Activated CD8-positive, alpha-beta memory T cell treated with anti-CD3 and anti-CD28 coated beads, Interleukin-2, amount 50 U/mL, for 48 hours (primary cell): ENCODE data around the gene KLK5.
"Not testable (repeated sequence)": the region's sequence is repeated elsewhere in the genome, so short reads cannot be mapped to it uniquely, and the experiment has no call there.

Experiments
- DNase-seq: peaks from one replicate; pipeline ENCODE4 v3.0.0-alpha.2; 2020

KLK5 gene

GRCh38 chr19:50921426-50922316 is 31.2 kb downstream of the KLK5 start:
- DNase-seq: no peak

DNA sequence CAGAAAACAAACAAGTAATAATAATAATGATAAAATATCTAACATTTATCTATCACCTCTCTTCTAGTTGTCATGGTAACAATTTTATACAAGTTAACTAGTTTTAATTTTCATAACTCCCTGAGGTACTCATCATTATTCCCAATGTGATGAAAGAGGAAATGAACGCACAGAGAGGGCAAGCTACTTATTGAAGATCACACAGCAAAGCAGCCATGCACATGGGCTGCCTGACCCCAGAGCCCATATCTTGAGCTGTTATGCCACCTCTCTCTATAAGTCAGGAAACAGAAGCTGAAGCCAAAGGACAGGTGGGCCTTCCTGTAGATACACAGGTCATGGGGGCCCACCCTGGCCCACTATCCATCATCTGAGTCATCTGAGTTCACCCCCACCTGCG is 36.8 kb downstream of the KLK5 start:
- DNase-seq: no peak

GRCh38 chr19:50912727-50913716 is 39.8 kb downstream of the KLK5 start:
- DNase-seq: peak; percentile 69

DNA sequence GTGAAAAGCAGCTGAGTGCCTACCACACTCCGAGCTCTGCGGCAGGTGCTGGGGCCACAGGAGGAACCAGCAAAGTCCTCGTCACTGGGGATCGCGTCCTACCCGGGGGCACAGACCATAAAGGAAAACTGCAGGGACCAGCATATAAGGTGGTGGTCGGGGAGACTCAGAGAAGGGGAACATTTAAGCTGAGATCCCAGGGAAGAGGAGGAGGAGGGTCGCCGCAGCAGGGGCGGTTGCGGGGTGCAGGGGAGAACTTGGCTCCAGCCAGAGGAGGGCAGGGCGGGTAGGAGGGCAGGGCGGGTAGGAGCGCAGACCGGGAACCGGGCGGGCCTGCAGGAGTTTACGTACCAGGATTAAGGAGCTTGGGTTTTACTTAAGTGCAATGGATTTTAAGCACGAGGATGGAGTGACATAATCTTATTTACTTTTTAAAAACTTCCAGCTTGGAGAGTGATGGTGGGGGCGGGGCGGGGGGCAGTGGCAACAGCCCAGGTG is 40.7 kb downstream of the KLK5 start:
- no peak for DNase-seq

GRCh38 chr19:50911206-50912101 is 41.4 kb downstream of the KLK5 start, which contains the start of gene KLK4:
KLK4 (minus strand) TSS chr19:50911395; CDS start chr19:50910738, 657 bp downstream.
- no peak for DNase-seq

DNA sequence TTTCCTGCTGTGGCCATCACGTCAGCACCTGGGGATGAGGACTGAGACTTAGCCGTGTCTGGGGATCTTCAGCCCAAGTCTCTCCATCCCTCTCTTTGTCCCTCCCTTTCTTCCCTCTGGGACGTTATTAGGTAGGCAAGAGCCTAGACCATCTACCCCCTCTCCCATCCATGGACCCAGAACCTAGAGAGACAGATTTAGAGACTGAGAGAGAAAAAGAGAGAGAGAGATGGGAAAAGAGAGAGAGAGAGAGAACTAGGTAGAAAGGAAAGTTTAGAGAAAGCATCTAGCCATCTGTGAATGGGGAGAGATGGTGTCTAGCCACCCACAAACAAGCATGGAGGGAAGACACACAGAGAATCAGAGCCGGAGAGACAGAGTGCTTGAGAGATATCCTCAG is 42.1 kb downstream of the KLK5 start:
- no peak for DNase-seq

GRCh38 chr19:50909240-50910070 is 43.4 kb downstream of the KLK5 start:
- DNase-seq: peak; percentile 72

DNA sequence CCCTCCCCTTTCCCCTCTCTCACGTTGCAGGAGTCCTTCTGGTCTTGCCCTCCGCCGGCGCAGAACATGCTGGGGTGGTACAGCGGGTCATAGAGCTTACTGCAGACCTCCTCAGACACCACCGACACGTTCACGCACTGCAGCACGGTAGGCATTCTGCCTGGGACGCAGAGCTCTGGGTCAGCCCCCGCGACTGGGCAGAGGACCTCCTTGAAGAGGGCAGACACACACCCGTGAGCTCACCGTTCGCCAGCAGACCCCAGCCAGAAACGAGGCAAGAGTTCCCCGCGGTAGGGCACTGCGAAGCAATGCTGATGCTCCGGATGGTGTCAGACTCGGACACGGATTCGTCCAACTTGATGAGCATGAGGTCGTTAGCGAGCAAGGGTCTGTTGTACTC is 44.5 kb downstream of the KLK5 start:
- DNase-seq: no peak

DNA sequence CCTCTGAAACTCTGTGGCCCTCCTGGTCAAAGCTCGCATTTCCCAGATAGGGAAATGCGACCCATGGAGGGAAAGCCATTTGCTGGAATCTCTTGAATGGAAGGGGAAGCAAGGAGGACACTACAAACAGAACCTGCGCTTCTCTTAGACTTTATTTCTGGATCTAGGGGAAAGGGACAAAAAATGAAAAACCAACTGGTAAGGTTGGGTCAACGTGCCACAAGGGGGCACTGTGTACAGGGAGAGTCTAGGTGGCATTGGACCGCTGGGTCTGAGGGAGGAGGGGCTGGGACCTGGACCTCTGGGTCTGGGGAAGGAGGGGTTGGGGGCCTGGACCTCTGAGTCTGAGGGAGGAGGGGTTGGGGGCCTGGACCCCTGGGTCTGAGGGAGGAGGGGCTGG is 46.6 kb downstream of the KLK5 start:
- peak; percentile 66 for DNase-seq

DNA sequence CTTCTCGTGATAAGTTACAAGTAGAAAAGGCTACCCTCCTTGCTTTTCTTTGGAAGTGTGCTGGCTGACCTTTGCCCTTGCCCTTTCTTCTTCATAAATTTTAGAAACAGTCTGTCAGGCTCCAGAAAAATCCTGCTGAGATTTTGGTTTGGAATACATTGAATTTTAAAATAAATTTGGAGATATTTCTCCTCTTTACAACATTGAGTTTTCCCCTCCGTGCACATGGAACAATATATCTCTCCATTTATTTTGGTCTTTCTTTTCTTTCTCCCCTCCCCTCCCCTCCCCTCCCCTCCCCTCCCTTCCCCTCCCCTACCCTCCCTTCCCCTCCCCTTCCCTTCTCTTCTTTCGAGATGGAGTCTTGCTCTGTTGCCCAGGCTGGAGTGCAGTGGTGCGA is 50.2 kb downstream of the KLK5 start:
- DNase-seq: no peak

- no peak for DNase-seq
Observed at GRCh38 chr19:50899569-50899968, 53.3 kb downstream of the KLK5 start.

- no peak for DNase-seq
Observed at GRCh38 chr19:50898018-50898417, 54.8 kb downstream of the KLK5 start.

DNA sequence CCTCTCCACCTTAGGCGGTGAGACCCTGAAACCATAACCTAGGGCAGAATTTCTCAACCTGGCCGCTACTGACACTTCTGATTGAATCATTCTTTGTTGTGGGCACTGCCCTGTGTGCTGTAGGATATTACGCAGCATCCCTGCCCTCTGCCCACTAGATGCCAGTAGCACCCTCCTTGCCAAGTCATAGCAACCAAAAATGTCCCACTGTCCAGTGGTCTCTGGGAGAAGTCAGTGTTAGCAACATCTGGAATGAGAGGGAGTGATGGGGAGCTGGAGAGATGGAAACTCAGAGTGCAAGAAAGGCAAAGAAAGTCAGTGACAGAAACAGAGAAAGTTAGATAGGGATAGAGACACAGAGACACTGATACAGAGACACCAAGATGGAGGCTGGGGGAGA is 55.2 kb downstream of the KLK5 start:
- DNase-seq: no peak

- no peak for DNase-seq
Observed at GRCh38 chr19:50897191-50897607, 55.6 kb downstream of the KLK5 start.

DNA sequence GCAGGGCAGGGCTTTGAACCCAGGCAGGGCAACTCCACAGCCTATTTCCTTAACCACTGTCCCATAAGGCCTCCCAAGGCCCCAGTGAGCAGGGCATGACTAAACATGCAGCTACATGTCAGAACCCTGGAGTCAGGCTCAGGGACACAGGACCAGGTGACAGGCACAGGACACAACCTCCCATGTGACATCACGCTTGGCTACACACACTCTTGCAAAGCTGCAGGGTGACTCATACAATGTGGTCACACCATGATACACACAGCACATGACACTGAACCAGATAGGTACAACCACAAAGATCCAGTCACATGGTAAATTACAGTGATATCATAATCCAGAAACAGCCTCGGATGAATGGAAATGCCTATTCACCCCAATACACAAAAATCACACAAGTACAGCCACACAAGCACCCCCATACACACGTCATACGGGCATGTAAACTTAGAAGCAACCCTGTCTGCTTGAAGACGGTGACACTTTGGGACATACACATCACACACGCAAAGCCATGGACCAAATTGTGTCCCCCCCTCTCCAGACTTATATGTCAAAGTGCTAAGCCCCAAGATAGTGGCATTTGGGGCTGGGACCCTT is 56.1 kb downstream of the KLK5 start:
- no peak for DNase-seq

GRCh38 chr19:50896089-50896590 is 56.7 kb downstream of the KLK5 start:
- DNase-seq: not testable (repeated sequence)

GRCh38 chr19:50894478-50895356 is 58.1 kb downstream of the KLK5 start:
- no peak for DNase-seq
